ENCODE measurements around the gene RASSF5. TPM values are rescaled to one million over a fixed set of nuclear protein-coding genes. Genes with fewer than 3 reads are reported as not detected.

Gene RASSF5
- polyA plus RNA-seq, 2 of the 4 experiments (the other 2 are of a cell fraction), result 2.0 to 2.2 TPM

GRCh38 chr1:206583707-206584648 is 76.6 kb downstream of the RASSF5 start (continued):
- TF ChIP-seq HES2 (IDR thresholded peaks at IDR 0.05), result no peak

GRCh38 chr1:206584683-206585082 is 77.4 kb downstream of the RASSF5 start:
- 77% methylated on average over 4 of the region's 4 CpGs for WGBS (ENCODE audit: missing lambda C conversion rate)
- POLR2A ChIA-PET, result no interaction called here
- FAIRE-seq, result no peak
- Histone ChIP-seq H3K27ac (no peak overlapping the region), H3K4me3 (no peak overlapping the region), H3K4me1 (no peaks in the 10 kb centered on the region), H3K4me2 (no peak overlapping the region), H3K9me3 (no peaks in the 10 kb centered on the region)
- CTCF ChIA-PET, result interaction anchor here (0.9 to 16.8 kb wide), 26 partner anchors 8 to 397 kb away, joined by 3 to 219 read pairs (median 11); partner anchors contain the start of genes EIF2D and RASSF5
- no peak for ATAC-seq
- no peak for DNase-seq (ENCODE audit: low read depth in 1 of 2, low spot score in 1 of 2)
- no peak for TF ChIP-seq MYC (IDR thresholded peaks at IDR 0.05; ENCODE audit: borderline replicate concordance, low read length)
- TF ChIP-seq CBX8 (IDR thresholded peaks at IDR 0.05), result no peak
- TF ChIP-seq HOXB13 (CRISPR knock-in tag; IDR thresholded peaks at IDR 0.05; ENCODE audit: low read depth), result no peak
- TF ChIP-seq USF2 (IDR thresholded peaks at IDR 0.05), result no peak
- TF ChIP-seq BCL3 (IDR thresholded peaks at IDR 0.05), result no peak
- no peak for TF ChIP-seq EHMT2 (IDR thresholded peaks at IDR 0.05; ENCODE audit: low read depth)
- no peak for TF ChIP-seq POLR2AphosphoS2 (conservative IDR thresholded peaks at IDR 0.05; ENCODE audit: low read length)
- TF ChIP-seq FOXS1 (CRISPR knock-in tag; IDR thresholded peaks at IDR 0.05), result no peak
- no peak for TF ChIP-seq RAD21 (conservative IDR thresholded peaks at IDR 0.05 in 1 of 2, IDR thresholded peaks at IDR 0.05 in 1 of 2)
- TF ChIP-seq JUNB (IDR thresholded peaks at IDR 0.05), result no peak
- no peak for TF ChIP-seq TP53 (CRISPR knock-in tag; IDR thresholded peaks at IDR 0.05)
- TF ChIP-seq TFCP2L1 (CRISPR knock-in tag; IDR thresholded peaks at IDR 0.05), result no peak
- TF ChIP-seq ZSCAN20 (CRISPR knock-in tag; IDR thresholded peaks at IDR 0.05), result no peak
- no peak for TF ChIP-seq RCOR1 (IDR thresholded peaks at IDR 0.05; ENCODE audit: low read depth, low read length)

- Histone ChIP-seq H3K4me3 (no peak overlapping the region), H3K4me1 (no peaks in the 10 kb centered on the region), H3K4me2 (no peak overlapping the region), H3K9me3 (no peaks in the 10 kb centered on the region), H3K27ac (no peak overlapping the region)
- POLR2A ChIA-PET, result no interaction called here
- ATAC-seq, result no peak
- FAIRE-seq, result no peak
- 78% methylated on average over 13 of the region's 13 CpGs for whole genome bisulfite sequencing (ENCODE audit: missing lambda C conversion rate)
- TF ChIP-seq HOXB5 (CRISPR knock-in tag; IDR thresholded peaks at IDR 0.05) (no peak), CBX8 (IDR thresholded peaks at IDR 0.05) (no peak), ZNF302 (CRISPR knock-in tag; IDR thresholded peaks at IDR 0.05) (no peak), ESRRA (IDR thresholded peaks at IDR 0.05; ENCODE audit: borderline replicate concordance, low read length) (no peak), SMC3 (IDR thresholded peaks at IDR 0.05) (no peak), CEBPB (IDR thresholded peaks at IDR 0.05) (no peak), NFE2L2 (conservative IDR thresholded peaks at IDR 0.05; ENCODE audit: low read length) (no peak), FOSL2 (IDR thresholded peaks at IDR 0.05) (no peak), FOSL2 (CRISPR knock-in tag; IDR thresholded peaks at IDR 0.05) (no peak), BHLHE40 (IDR thresholded peaks at IDR 0.05; ENCODE audit: low read depth, low read length) (no peak), ZC3H11A (IDR thresholded peaks at IDR 0.05) (no peak), ATOH8 (CRISPR knock-in tag; IDR thresholded peaks at IDR 0.05; ENCODE audit: low read depth) (no peak), MAFK (IDR thresholded peaks at IDR 0.05; ENCODE audit: partially characterized antibody) (no peak)
- CTCF ChIA-PET, result interaction anchor here (0.7 to 16.8 kb wide), 11 partner anchors 13 to 395 kb away, joined by 3 to 219 read pairs (median 9); partner anchors contain the start of gene RASSF5
- DNase-seq (ENCODE audit: low read depth in 1 of 2, low spot score in 1 of 2), result no peak
Measured at GRCh38 chr1:206586501-206587445, 79.4 kb downstream of the RASSF5 start.
